Uterus (tissue), 2 donors: ENCODE measurements around the gene KCNJ18.

Source experiments
- CTCF ChIP-seq, 4 experiments: fragments of 200-600 bp in 2 of 4; fragments of 450-650 bp in 2 of 4; sonication (generic) in 2 of 4; IDR thresholded peaks; one replicate each; pipeline ENCODE4 v1.5.1; 2016 to 2019; ENCODE audit warnings: antibody characterized with exemption in 4 of 4, mild to moderate bottlenecking in 2 of 4, moderate library complexity in 1 of 4
- POLR2A ChIP-seq, 2 donors: fragments of 450-650 bp; IDR thresholded peaks; one replicate each; pipeline ENCODE4 v1.6.1; 2016; ENCODE audit warnings: antibody characterized with exemption in 2 of 2, mild to moderate bottlenecking in 1 of 2, moderate library complexity in 1 of 2

GRCh38 chr17:21674242-21674731 lies 18.0 kb upstream of the KCNJ18 start:
- no peak for TF ChIP-seq CTCF (IDR thresholded peaks at IDR 0.05)
- TF ChIP-seq POLR2A (IDR thresholded peaks at IDR 0.05), result no peak
